CD4-positive, alpha-beta T cell treated with Interleukin-4 for 4 hours (primary cell): ENCODE data around the gene CXCL8.

Experiments
- DNase-seq: peaks from one replicate; pipeline ENCODE4 v3.0.0-alpha.2; 2020

The CXCL8 gene

DNA sequence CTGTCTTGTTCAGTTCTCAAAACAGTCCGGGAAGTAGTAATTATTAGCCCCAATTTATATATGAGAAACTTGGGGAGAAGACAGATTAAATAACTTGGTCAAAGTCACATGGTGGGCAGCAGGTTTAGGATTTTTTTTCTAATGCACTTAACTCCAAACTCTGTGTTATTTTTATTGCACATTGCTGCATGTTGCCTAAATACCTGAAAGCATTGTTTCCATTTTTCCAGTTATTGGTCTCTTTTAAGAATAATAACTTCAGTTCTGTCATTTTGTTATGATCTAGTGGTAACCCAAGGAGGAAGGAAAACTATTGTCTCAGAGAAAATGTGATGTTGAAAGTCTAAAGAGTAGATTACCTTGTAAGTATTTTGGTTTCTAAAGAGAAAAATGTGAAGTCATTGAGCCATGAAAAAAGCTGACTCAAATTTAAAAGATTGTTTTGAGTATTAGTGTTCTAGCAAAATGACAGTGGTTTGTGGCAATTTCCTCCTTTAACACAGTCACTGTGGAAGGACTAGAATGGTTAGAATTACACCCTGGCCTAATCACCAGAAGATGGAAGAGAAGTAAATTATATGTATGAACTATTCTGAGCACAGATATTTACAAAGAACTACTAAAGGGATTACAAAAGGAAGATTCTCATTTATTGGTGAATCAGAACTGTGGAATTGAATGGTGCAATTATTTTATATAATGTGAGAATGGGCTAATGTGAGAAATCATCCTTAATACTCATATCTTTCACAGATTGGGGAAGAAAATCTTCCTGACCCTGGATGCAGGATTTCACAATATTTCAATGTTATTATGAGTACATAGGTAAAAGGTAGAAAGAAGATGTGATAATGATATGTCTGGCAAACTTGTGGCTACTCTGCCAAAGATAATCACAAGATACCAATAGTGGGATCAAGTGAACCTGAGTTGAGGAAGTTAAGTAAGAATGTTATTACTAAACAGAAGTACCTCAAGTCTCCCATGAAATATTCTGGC is 21.7 kb upstream of the CXCL8 start:
- no peak for DNase-seq

DNA sequence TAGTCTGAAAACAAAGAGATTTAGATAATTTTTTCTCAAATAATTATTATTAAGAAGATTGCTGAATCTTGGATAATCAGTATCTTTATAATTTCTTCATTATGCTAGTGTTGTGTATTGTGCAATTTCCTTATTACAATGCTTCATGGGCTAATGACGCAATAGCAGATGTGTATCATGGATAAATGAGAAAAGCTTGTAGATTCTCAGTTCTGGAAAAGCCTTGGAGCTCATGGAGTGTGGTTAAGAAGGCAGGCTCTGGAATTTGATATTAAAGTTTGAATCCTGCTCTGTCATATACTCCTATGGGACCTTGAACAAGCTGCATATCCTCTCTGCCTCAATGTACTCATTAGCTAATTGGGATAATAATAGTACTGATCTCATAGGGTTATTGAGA is 18.9 kb upstream of the CXCL8 start:
- no peak for DNase-seq

DNA sequence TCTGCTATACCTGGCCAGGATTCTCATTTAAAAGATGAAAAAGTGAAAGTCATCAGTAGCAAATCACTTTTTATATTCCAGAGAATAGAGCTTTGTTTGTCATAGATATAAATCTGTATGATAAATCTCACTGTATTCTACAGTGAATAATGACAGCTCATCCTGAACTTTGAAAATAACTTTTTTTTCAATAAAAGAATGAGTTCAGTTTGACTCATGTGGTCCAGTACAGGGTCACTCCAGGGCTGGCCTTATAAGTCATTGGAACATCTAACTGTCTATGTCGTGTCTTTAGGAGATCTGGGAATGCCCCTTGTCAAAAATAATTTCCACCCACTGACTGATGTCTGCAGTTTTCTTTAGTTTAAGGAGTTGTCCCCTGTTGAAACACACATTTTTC is 18.5 kb upstream of the CXCL8 start:
- no peak for DNase-seq

DNA sequence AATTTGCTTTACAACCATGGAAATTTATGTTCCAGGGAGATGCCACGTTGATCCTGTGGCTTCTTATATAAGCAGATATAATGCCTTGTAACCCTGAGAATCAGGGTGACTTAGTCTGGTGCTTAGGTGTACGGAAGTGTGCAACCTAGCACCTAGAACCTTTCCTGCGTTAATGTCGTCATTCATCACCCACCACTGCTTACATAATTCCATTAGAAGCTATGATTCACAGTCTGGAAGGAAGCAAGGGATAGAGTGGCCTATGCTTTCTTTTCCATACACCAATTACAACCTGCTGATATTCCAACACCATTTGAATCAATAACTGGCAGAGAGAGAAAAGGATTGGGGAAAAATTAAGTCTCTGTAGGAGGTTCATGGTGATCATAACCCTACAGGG is 17.3 kb upstream of the CXCL8 start:
- no peak for DNase-seq

DNA sequence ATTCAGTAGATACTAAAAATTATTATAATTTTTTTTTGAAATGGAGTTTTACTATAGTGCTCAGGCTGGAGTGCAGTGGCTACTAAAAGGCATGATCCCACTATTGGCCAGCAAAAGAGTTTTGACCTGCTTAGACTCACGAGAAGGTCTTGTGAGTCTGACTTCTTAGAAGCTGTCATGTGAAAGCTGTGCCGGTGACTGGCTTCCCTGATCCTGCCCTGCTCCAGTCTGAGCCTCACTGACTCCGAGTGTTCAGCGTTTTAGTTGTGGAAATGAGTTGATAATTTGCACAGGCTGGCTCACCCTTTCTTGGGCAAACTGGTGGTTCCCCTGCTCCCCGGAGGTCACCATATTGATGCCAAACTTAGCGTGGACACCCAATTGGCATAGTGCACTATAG is 16.4 kb upstream of the CXCL8 start:
- DNase-seq: no peak

DNA sequence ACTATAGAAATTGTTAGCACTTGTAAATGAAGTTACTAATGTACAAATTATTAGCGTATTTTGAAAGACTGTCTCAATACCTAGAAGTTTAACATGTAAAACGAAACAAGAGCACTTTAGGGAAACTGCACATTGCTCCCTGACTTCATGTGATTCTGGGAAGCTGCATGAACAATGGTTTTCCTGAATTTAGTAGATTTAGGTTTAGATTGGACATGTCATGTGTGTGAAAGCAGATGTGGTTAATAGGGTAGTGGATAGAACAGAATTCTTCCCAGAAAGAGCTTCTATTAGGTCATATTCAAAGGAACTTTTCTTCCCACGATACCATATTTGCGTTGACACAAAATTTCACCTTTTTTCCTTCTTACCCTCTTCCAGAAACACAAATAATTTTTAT is 14.9 kb upstream of the CXCL8 start:
- DNase-seq: no peak

DNA sequence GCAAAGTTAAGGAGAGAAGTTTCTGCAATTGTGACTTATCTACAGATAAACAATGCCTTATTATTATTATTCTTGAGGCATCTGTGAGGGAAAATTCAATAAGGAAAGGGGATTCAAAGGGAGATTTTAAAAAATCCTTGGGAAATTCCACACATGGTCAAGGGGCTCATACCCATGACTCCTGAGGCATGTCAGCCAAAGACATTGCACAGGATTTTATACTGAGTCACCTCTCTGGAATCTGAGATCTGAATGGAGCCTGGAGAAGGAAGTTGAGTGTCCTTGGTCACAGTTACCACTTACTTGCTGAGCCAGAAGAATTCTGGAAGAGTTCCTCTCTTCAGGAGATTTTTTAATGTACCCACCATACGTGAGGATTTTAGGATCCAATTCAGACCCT is 14.4 kb upstream of the CXCL8 start:
- no peak for DNase-seq

DNA sequence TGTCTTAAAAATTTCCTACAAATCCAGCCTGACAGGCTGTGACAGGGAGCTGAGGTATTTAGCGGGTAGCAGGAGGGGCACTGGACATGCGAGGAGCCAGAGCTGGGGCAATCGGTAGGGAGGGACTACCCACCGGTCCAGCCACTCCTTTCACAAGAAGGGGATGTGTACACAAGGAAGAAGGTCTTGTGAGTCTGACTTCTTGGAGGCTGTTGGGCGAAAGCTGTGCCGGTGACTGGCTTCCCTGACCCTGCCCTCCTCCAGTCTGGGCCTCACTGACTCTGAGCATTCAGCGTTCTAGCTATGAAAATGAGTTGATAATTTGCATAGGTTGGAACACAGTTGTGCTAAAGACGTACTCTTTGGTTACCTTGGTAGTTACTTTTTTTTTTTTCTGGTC is 12.7 kb upstream of the CXCL8 start:
- no peak for DNase-seq

DNA sequence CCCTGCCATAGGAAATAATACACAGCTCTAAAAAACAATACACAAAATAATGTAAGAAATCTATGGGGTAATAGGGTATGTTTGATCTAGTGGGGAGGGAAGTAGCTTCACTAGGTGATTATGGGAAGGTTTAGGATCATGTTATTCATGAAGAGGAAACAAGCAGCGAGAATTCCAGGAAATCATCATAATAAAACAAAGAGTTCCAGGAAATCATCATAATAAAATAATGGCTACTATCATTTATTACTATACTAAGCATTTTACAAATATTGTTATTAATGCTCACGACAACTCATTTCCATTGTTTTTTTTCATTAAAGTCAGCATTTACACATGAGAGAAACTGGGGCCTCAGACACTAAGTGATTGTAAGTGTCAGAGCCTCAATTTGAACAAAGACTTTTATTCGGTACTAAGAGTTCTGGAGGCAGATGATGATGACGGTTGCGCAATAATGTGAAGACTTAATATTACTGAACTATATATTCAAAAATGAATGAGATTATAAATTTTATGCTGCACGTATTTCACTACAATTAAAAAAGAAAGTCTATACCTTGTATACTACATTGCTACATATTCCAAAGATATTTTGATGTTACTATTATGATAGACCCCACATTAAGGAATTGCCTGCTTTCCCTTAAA is 12.2 kb upstream of the CXCL8 start:
- DNase-seq: no peak

DNA sequence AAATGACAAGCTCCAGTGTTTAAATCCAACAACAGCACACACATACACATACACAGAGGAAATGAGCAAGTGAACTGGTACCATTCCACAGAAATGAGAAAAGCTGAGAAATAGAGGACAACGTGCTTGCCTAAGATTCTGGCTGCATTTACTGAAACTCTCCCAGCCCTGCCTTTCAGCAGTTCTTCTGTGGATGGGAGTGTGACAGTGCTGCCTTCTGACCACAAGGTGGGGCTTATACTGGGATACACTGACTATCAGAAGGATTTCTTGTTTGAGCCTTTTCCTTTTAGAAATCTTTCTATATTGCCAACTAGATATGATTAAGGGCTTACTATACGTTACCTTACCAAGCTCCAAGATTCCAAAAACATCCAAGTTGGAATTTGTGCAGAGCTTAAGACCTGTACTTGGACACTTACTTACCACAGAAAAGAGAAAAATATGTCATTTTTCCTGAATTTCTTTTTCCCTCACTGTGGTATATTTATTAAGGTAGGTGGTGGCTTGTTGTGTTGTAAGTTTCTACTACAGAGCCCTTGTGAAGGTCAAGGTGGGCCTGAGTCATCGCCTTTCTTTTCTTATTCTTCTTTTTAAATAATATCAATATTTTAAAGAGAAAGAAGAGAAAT is 10.7 kb upstream of the CXCL8 start:
- DNase-seq: no peak

DNA sequence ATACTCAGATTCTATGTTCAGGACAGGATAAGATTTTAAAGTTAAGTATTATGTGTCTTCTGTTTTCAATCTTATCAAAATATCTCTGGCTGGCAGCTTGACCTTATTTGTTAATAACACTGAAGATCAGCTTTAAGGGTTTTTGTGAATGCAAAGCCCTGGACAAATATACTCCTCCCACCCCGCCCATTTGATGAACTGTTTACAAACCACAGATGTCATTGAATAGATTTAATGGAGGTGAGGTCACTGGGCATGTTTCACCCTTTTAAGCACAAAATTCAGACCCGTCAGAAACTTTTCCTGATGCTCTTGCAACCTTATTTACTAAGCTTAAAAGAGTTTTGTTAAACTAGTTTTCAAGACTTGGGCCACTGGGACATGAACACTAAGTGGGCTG is 10.1 kb upstream of the CXCL8 start:
- no peak for DNase-seq

DNA sequence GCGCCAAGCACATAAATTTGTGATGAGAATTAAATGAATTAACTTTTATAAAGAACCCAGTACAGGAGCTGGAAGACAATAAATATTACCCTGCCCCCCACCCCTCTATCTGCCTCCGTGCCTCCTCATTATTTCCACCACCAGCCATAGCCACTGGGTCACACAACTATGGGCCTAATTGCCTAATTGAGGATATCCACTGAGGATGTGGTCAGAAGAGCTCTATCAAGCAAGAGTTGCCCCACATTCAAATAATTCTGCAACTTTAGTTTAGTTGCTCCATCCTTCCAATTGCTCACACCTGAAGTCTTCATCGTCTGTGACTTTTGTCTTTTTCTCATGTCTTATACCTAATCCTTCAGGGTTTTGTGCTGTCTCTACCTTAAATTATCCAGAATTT is 9.5 kb upstream of the CXCL8 start:
- DNase-seq: no peak

DNA sequence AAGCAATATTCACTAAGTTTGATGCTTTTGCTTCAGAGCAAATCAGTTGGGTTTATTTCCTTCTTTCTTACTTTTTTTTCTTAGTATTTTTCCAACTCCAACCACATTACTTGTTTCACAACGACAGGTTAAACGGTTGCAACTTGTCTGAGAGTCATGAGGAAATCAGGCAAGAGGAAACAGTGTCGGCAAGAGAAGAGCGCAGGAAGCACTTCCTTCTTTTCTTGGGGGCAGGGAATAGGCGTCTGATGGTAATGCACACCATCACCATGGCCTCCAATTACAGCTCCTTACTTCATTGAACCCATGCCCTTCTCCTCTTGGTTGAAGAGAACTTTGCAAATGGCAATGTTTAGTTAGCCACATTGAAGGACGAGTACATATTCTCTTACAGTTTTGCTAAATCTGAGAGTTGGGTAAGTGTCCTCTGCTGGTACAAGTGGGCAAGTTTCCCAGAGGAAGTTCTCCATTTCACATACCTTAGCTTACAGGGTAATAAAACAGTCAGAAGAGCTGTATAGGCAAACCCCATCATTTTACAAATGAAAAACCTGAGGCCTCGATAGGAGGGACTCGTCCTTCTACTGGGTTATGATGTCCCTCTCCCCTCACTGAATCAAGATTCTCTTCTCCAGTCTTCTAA is 8.3 kb upstream of the CXCL8 start:
- DNase-seq: no peak

DNA sequence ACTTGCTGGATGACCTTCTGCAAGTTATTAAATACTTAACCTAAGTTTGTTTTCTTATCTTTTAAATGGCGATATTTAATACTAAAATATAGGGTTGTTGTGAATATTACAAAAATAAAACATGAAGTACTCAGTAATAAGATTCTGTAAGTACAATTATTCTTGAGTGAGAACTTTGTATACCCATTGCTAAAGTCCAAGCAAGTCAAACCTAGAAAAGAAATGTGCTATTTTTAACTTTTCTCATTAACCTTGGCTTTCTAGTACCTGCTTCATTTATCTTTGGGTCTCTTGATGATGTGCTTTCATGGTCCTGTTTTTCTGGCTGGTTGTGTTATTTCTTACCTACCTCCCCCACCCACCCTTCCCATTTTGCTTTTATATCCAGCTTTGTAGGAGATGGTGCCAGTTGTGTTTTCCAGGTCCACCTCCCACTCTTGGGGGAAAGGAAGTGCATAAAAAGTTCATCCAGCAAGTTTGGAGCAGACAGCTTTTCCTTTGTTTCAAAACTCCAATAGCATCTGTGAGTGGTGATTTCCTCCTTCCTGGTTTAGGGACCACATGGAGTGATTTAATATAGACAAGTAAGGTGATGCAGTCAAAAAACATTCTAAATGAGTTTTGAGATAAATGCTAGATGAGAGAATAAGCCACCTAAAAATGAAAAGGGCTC is 7.5 kb upstream of the CXCL8 start:
- no peak for DNase-seq

DNA sequence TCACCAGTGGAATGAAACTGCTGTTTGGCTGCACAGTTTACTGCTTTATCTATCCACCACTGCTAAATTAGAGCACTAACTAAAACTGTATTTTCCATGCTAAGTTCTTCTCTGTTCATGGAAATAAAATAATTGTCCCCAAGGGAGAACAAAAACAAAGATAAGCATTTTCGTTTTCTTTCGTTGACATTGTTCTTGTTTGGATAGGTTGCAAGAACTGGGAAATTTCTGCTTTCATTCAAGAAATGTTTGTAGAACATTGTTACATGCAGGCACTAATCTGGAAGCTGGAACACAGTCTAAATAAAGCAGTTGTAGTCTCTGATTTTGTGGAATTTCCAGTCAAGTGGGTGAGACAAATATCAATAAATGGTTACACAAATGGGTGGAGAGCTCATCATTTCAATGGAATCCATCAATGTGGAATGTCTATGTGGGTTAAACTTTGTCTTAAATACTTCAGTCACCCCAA is 5.8 kb upstream of the CXCL8 start:
- DNase-seq: no peak

DNA sequence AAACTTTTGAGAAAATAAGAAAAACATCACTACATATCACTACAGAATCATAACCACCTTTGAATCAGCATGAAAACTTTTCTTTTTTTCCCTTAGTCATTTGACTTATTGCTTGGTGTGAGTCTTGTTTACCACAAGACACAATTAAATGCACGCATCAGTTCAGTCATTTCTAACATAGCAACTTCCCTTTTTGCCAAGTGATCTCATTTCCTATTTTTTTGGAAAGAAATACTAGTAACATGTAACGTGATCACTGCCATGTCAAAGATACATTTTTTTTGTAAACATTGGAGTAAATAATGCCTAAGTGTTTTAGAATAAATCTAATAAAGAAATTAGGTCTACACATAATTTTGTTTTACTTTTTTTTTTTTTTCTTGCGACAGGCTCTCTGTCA is 5.1 kb upstream of the CXCL8 start:
- peak; percentile 8 for DNase-seq

DNA sequence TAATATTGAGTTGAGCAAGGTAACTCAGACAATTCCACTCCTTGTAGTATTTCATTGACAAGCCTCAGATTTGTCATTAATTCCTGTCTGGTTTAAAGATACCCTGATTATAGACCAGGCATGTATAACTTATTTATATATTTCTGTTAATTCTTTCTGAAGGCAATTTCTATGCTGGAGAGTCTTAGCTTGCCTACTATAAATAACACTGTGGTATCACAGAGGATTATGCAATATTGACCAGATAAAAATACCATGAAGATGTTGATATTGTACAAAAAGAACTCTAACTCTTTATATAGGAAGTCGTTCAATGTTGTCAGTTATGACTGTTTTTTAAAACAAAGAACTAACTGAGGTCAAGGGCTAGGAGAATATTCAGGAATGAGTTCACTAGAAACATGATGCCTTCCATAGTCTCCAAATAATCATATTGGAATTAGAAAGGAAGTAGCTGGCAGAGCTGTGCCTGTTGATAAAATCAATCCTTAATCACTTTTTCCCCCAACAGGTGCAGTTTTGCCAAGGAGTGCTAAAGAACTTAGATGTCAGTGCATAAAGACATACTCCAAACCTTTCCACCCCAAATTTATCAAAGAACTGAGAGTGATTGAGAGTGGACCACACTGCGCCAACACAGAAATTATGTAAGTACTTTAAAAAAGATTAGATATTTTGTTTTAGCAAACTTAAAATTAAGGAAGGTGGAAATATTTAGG is 821 bp downstream of the CXCL8 start:
- DNase-seq: no peak

DNA sequence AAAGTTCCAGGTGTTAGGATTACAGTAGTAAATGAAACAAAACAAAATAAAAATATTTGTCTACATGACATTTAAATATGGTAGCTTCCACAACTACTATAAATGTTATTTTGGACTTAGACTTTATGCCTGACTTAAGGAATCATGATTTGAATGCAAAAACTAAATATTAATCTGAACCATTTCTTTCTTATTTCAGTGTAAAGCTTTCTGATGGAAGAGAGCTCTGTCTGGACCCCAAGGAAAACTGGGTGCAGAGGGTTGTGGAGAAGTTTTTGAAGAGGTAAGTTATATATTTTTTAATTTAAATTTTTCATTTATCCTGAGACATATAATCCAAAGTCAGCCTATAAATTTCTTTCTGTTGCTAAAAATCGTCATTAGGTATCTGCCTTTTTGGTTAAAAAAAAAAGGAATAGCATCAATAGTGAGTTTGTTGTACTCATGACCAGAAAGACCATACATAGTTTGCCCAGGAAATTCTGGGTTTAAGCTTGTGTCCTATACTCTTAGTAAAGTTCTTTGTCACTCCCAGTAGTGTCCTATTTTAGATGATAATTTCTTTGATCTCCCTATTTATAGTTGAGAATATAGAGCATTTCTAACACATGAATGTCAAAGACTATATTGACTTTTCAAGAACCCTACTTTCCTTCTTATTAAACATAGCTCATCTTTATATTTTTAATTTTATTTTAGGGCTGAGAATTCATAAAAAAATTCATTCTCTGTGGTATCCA is 1.6 kb downstream of the CXCL8 start:
- DNase-seq: no peak

DNA sequence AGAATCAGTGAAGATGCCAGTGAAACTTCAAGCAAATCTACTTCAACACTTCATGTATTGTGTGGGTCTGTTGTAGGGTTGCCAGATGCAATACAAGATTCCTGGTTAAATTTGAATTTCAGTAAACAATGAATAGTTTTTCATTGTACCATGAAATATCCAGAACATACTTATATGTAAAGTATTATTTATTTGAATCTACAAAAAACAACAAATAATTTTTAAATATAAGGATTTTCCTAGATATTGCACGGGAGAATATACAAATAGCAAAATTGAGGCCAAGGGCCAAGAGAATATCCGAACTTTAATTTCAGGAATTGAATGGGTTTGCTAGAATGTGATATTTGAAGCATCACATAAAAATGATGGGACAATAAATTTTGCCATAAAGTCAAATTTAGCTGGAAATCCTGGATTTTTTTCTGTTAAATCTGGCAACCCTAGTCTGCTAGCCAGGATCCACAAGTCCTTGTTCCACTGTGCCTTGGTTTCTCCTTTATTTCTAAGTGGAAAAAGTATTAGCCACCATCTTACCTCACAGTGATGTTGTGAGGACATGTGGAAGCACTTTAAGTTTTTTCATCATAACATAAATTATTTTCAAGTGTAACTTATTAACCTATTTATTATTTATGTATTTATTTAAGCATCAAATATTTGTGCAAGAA is 2.3 kb downstream of the CXCL8 start:
- no peak for DNase-seq

DNA sequence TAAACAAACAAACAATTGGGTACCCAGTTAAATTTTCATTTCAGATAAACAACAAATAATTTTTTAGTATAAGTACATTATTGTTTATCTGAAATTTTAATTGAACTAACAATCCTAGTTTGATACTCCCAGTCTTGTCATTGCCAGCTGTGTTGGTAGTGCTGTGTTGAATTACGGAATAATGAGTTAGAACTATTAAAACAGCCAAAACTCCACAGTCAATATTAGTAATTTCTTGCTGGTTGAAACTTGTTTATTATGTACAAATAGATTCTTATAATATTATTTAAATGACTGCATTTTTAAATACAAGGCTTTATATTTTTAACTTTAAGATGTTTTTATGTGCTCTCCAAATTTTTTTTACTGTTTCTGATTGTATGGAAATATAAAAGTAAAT is 2.9 kb downstream of the CXCL8 start:
- DNase-seq: no peak

DNA sequence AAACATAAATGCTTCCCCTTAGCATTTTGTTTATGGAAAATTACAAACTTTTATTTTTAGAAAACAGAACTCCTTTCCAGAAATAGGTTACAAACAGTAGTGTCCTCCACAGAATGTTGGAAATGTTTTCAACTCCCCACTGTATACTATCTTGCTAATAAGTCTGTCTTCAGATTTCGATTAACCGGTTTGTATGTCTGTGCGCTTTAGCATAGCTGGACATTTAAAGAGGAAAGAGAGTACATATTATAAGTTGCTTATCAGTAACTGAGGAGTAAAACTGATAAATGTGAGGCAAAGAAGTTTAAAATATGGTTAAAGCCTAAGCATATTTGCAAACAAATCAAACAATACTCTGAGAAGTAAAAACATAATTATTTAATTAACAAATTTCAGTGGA is 3.4 kb downstream of the CXCL8 start:
- DNase-seq: no peak
